Dedifferentiated amniotic fluid mesenchymal stem cell (primary cell): ENCODE results near the gene PLOD3.

ENCODE experiments used
- DNase-seq: peaks from one replicate; pipeline ENCODE4 v3.0.0-alpha.2; 2016; ENCODE audit errors: extremely low spot score

Gene PLOD3

DNA sequence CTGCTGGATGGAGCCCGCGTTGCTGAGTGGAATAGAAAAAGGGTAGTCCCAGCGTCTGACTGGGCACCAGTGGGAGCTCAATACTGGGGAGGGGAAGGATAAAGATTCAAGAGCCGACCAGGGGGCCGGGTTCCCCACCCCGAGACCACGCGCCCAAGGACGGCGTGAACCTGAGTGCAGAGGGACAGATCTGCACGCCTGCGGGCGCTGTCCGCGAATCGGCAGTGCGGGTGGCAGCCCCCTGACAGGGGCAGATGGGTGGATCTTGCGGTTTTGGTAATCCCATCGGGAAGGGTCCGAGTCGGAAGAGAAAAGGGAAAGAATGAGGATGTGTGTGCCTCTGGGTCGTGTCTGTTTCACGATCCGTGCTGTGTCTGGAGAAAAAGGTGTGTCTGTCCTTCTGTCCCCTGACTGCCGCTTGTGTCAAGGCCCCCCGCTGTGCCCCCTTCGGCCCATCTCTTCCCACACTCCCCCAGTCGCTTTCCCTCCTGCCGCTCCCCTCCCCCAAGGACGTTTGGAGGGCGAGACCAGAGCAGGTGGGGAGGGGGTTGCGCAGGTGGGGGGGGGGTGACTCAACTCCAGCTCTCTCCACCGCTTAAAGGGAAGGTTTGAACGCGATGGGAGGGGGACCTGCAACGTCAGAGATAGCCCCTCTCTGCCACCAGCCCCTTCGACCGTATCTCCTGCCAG, 51.3 kb downstream of the PLOD3 start:
- DNase-seq, result no peak

DNA sequence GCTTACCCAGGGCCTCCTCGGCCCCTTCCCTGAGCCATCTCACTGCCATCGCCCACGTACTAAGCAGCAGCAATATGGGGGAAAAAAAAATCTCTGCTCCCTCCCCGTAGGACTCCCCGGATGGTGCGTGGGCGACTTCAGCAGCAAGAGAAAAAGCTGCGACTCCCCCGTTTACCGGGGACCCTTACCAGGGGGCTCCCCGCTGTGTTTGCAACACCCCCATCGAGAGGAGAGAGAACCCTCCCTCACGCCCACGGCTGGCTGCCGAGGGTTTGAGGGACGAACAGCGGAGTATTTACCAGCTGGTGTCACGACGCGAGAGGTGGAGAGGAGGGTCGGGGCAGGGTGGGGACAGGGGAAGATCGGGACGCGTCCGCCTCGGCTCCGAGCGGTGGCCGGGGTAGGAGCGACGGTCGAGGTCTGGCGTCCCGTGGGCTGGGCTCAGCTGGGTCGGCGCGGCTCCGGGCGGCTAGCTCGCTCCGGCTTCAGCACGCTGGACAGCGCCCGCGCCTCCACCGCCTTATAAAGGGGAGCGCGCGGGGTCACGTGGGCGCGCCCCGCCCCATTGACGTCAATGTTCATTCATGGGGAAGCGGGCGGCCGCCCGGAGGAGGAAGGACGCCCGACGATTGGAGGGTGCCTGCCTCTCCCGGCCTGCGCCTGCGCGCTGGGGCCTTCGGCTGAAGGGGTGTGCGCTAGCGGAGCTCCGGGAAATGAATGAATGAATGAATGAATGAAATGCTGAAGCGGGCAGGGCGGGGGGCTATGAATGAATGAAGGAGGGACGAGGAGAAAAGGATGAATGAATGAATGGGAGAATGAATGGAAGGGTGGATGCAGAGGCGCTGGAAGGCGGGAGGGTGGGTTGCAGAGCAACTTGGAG, 52.1 kb downstream of the PLOD3 start, which contains the start of gene VGF:
VGF (minus strand) TSS at position 495 of the 883 bp plus-strand sequence. CDS start 726 bp downstream, outside the sequence.
- peak; percentile 74 for DNase-seq

- peak; percentile 40 for DNase-seq
Measured at GRCh38 chr7:101164071-101164840, 53.1 kb downstream of the PLOD3 start.

- no peak for DNase-seq
Measured at GRCh38 chr7:101163279-101164070, 53.9 kb downstream of the PLOD3 start.

GRCh38 chr7:101162551-101163278, 54.7 kb downstream of the PLOD3 start:
- no peak for DNase-seq

- no peak for DNase-seq
Measured at GRCh38 chr7:101161692-101162471, 55.5 kb downstream of the PLOD3 start.

- no peak for DNase-seq
Measured at GRCh38 chr7:101160910-101161309, 56.5 kb downstream of the PLOD3 start.

DNA sequence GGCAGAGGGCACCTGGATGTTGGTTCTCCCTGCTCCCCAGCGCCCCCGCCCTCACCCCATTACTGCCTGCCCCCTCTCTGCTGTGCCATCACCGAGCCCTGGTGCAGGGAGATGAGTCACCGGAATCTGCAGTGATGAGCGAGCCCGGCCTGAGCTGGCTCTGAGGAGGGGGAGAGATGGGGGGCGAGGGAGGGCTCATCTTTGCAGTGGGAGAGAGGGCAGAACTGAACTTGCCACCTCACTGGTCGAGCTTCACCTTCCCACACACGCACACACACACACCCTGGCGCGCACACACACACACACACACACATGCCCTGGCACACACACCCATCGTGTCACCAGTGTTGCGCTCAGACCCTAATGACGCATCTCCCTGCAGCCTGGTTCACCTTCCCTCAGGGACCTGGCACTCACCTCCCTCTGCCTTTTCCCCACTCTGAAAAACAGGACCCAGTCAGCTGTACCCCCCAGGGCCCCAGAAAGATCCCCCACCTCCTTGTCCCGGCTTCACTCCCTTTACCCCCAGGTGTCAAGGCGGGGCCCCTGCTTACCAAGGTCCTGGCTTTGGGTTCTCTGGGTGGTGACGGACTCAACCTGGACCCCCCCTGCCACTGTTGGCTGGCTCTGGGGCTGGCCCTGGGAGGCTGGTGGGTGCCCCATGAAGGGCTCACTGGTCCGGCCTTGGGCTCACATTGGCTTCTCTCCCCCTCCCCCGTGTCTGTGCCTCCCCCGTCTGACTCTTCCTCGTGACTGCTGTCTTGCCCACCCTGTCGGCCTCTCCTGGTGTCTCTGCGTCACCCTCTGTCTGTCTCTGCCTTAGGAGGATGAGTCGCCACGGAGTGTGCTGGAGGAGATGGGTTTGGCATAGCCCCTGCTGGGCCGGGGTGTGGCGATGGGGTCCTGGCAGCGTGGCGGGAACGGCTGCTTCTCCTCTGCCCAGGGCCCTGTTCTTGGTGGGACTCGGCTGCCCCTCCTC, 57.4 kb downstream of the PLOD3 start:
- DNase-seq, result no peak

DNA sequence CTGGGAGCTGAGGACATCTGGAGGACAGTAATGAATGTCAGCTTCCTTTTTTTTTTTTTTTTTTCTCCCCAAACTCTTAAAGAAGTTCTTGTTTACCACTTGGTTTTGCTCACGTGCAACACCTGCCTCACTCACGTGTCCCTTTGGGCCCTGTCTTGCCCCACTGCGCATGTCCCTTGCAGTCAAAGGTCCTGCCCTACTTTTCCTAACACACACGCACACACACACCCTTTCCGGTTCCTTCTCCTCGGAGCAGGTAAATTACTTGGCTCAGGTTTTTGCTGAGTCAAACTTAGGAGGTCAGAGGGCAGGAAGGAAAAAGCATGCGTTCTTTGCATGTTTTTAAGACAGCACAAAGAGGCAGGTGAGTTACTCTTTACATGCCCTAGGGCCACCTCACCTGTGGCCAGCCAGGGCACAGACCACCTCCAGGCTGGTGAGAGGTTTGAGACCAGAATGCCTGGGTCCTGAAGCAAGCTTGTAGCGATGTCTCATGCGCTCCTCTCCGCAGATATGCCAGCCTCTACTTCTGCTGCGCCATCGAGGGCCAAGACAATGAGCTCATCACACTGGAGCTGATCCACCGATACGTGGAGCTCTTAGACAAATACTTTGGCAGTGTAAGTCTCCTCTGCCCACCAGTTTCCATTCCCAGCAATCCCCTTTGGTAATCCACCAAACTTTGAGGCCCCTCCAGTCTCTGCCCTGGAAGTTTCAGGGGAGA, 60.4 kb downstream of the PLOD3 start:
- no peak for DNase-seq

DNA sequence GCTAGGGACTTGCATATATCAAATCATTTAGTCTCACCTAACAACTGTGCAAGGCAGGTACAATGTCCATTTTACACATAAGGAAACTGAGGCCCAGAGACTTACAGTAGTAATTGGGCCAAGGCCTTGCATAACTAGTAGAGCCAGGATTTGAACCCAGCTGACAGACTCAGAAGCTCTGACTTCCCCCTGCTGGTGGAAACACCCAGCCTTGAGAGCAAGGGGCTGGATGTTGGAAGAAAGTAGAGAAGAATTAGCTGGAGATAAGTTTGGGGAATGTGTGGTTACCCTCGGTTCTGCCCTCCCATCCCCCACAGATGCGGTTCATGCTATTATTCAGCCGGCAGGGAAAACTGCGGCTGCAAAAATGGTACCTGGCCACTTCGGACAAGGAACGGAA, 61.1 kb downstream of the PLOD3 start:
- DNase-seq, result no peak
